ENCODE measurements around the gene PPEF2. TPM values are rescaled to one million over a fixed set of nuclear protein-coding genes. Genes with fewer than 3 reads are reported as not detected.
"Not testable (repeated sequence)": the region's sequence is repeated elsewhere in the genome, so short reads cannot be mapped to it uniquely, and the experiment has no call there.

The PPEF2 gene, protein sequence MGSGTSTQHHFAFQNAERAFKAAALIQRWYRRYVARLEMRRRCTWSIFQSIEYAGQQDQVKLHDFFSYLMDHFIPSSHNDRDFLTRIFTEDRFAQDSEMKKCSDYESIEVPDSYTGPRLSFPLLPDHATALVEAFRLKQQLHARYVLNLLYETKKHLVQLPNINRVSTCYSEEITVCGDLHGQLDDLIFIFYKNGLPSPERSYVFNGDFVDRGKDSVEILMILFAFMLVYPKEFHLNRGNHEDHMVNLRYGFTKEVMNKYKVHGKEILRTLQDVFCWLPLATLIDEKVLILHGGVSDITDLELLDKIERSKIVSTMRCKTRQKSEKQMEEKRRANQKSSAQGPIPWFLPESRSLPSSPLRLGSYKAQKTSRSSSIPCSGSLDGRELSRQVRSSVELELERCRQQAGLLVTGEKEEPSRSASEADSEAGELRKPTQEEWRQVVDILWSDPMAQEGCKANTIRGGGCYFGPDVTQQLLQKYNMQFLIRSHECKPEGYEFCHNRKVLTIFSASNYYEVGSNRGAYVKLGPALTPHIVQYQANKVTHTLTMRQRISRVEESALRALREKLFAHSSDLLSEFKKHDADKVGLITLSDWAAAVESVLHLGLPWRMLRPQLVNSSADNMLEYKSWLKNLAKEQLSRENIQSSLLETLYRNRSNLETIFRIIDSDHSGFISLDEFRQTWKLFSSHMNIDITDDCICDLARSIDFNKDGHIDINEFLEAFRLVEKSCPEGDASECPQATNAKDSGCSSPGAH
- total RNA-seq, result not detected

- no peak for DNase-seq (ENCODE audit: low spot score)
Observed at GRCh38 chr4:75902352-75902751, at the start of gene PPEF2. TSS of gene PPEF2 (minus strand) at chr4:75902452. CDS start at chr4:75896325, 6,127 bp downstream.

DNA sequence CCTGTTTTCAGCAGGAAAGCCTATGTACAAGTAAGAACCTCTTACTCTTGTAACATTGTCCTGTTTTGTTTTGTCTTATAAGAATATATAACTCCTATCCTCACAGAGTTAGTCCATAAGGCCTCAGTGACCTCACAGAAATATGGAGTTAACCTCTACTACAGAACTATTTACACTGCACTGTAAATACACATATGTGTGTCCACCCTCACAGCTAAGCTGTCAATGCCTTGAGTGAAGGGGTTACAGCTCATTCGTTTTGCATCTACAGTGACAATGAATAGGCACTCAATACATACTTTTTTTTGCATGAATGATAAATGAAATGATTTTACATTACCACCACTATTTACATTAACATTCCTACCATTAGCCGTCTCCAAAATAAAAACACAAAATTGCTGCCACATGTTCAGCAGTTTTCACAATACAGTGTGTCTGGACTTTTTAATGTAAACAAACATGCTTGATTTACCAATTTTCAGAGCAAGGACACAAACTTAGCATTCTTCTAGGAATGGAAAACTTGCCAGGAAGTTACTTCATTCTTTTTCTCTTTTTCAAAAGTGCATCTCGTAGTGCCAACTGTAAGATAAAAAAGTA, 48.1 kb upstream of the PPEF2 start:
- DNase-seq (ENCODE audit: low spot score), result no peak

- DNase-seq (ENCODE audit: low spot score), result no peak
Observed at GRCh38 chr4:75948822-75949444, 46.7 kb upstream of the PPEF2 start.

GRCh38 chr4:75940692-75941253, 38.5 kb upstream of the PPEF2 start, which contains the start of gene NAAA:
TSS of gene NAAA (minus strand) at chr4:75941013. CDS start at chr4:75940949, 64 bp downstream.
- DNase-seq (ENCODE audit: low spot score), result peak; percentile 89

- peak; percentile 71 for DNase-seq (ENCODE audit: low spot score)
Observed at GRCh38 chr4:75939890-75940691, 37.8 kb upstream of the PPEF2 start.

- no peak for DNase-seq (ENCODE audit: low spot score)
Observed at GRCh38 chr4:75935628-75936027, 33.4 kb upstream of the PPEF2 start.

- no peak for DNase-seq (ENCODE audit: low spot score)
Observed at GRCh38 chr4:75930152-75930551, 27.9 kb upstream of the PPEF2 start.

DNA sequence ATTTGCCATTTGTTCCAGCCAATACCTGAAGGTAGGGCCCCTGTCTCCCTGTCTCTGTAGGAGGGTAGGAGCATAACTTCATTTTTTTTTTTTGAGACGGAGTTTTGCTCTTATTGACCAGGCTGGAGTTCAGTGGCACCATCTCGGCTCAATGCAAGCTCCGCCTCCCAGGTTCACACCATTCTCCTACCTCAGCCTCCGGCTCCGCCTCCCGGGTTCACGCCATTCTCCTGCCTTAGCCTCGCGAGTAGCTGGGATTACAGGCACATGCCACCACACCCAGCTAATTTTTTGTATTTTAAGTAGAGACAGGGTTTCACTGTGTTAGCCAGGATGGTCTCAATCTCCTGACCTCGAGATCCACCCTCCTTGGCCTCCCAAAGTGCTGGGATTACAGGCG, 22.7 kb upstream of the PPEF2 start:
- DNase-seq (ENCODE audit: low spot score), result not testable (repeated sequence)

GRCh38 chr4:75924309-75924827, 22.1 kb upstream of the PPEF2 start:
- no peak for DNase-seq (ENCODE audit: low spot score)

DNA sequence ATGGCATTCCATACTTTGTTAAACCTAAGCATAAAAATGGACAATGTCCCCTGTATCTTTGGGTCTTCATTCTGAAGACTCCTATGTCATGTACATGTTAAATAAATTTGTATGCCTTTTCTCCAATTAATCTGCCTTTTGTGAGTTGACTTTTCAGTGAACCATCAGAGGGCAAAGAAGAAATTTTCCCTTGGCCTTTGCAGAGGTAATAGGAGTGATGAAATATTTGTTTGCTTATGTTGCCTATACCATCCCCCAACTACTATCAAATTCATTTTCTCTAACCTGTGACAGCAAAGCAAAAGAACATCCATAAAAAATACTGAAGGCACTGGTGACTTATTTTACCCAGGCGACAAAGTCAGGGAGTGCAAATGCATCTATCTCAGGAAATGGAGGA, 20.3 kb upstream of the PPEF2 start:
- no peak for DNase-seq (ENCODE audit: low spot score)

DNA sequence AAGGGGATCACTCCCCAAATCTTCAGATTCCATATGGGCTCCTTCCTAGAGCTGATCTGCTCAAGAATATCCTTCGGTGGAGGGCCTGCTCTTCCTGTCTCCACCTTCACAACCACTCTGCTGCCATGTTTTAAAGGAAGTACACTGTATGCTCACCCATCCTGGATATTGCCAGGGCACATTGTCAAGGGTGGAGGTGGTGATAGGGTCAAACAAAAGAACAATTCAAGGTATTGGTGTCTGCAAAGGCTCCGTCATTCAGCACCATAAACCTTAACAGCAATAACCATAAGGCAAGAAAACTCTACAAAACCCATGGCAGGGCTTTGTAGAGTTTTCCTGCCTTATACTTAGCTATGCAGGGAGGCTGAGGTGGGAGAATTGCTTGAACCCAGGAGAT, 19.7 kb upstream of the PPEF2 start:
- DNase-seq (ENCODE audit: low spot score), result no peak

DNA sequence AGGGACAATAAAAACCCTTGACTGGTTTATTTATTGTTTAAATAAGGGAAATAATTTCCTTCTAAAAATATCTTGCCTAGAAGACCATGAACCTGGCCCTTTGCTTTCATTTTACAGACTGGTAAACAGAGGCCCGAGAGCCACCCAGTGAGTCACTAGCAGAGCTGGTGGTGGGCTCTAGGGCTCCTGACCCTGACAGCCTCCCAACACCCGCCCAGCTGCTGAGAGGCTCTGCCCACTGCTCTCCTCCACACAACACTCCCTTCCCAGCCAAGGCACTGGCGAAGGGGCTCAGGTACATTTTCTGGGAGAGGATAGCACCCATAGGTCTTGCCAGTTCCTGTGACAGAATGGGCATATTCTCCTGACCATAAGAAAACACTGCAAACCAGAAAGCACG, 18.1 kb upstream of the PPEF2 start:
- DNase-seq (ENCODE audit: low spot score), result no peak

- DNase-seq (ENCODE audit: low spot score), result no peak
Observed at GRCh38 chr4:75919920-75920319, 17.7 kb upstream of the PPEF2 start.

- no peak for DNase-seq (ENCODE audit: low spot score)
Observed at GRCh38 chr4:75916091-75916661, 13.9 kb upstream of the PPEF2 start.

DNA sequence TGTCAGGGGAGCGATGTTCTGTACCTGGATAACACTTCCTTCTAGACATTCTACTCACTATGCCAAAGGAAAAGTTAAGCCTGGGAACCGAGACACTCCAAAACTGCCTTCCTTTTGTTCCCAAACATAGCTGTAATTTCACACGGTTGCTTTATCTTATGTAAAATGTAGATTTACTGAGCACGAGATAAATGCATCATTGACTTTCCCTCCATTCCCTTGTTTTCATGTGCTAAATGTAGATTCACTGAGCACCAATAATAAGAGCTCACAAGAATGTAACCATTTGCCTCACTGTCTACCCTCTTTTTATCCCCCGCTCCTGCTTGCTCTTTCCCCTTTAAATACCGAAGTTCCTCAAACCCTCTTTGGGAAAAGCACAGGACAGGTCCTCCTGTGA, 10.7 kb upstream of the PPEF2 start:
- DNase-seq (ENCODE audit: low spot score), result no peak

GRCh38 chr4:75910831-75911230, 8.6 kb upstream of the PPEF2 start:
- DNase-seq (ENCODE audit: low spot score), result not testable (repeated sequence)

- no peak for DNase-seq (ENCODE audit: low spot score)
Observed at GRCh38 chr4:75909405-75909804, 7.2 kb upstream of the PPEF2 start.

- no peak for DNase-seq (ENCODE audit: low spot score)
Observed at GRCh38 chr4:75908555-75908954, 6.3 kb upstream of the PPEF2 start.

DNA sequence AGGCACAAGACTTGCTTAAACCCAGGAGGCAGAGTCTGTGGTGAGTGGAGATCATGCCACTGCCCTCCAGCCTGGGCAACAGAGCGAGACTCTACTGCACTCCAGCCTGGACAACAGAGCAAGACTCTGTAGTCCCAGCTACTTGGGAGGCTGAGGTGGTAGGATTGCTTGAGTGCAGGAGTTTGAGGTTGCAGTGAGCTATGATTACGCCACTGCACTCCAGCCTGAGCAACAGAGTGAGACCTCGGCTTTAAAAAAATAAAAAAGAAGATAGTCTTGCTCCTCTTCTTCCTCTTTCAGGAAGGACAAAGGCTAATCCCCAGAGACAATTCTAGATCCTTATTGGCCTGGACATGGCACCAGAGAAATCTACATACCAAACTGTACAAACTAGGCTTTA, 5.7 kb upstream of the PPEF2 start:
- DNase-seq (ENCODE audit: low spot score), result no peak

GRCh38 chr4:75904076-75904475, 1.8 kb upstream of the PPEF2 start:
- no peak for DNase-seq (ENCODE audit: low spot score)
